Uterus (tissue), 4 donors: Measurements from ENCODE around the gene TNRC6C. TPM values are rescaled to one million over a fixed set of nuclear protein-coding genes. Genes with fewer than 3 reads are reported as not detected.
"Not testable (repeated sequence)": the region's sequence is repeated elsewhere in the genome, so short reads cannot be mapped to it uniquely, and the experiment has no call there.

Source experiments
- DNase-seq, 2 donors: peaks; one replicate each; pipeline ENCODE4 v3.0.0-alpha.2; 2019 to 2020
- H3K27ac ChIP-seq, 2 donors: fragments of 200-600 bp; sonication (generic); 1 replicate in 1 of 2; 2 replicates in 1 of 2; pipeline ENCODE4 v1.5.1; 2016 to 2018
- H3K27me3 ChIP-seq, 2 donors: fragments of 200-600 bp; sonication (generic); one replicate each; pipeline ENCODE4 v1.5.1; 2018 to 2019; ENCODE audit warnings: control low read depth in 1 of 2
- H3K36me3 ChIP-seq, 2 donors: fragments of 200-600 bp; sonication (generic); one replicate each; pipeline ENCODE4 v1.5.1; 2019; ENCODE audit warnings: control low read depth in 1 of 2
- H3K4me1 ChIP-seq, 2 donors: fragments of 200-600 bp; sonication (generic); one replicate each; pipeline ENCODE4 v1.5.1; 2018 to 2019; ENCODE audit warnings: control low read depth in 1 of 2
- H3K4me3 ChIP-seq, 2 donors: fragments of 200-600 bp; sonication (generic); 1 replicate in 1 of 2; 2 replicates in 1 of 2; pipeline ENCODE4 v1.5.1; 2018 to 2019; ENCODE audit warnings: mild to moderate bottlenecking in 1 of 2
- H3K9me3 ChIP-seq, 2 donors: fragments of 200-600 bp; sonication (generic); one replicate each; pipeline ENCODE4 v1.5.1; 2019; ENCODE audit warnings: control low read depth in 1 of 2
- CTCF ChIP-seq, 4 experiments: fragments of 200-600 bp in 2 of 4; fragments of 450-650 bp in 2 of 4; sonication (generic) in 2 of 4; IDR thresholded peaks; one replicate each; pipeline ENCODE4 v1.5.1; 2016 to 2019; ENCODE audit warnings: antibody characterized with exemption in 4 of 4, mild to moderate bottlenecking in 2 of 4, moderate library complexity in 1 of 4
- POLR2A ChIP-seq, 2 donors: fragments of 450-650 bp; IDR thresholded peaks; one replicate each; pipeline ENCODE4 v1.6.1; 2016; ENCODE audit warnings: antibody characterized with exemption in 2 of 2, mild to moderate bottlenecking in 1 of 2, moderate library complexity in 1 of 2
- intact Hi-C: fragments of 100-400 bp; cut with DNase I; formaldehyde crosslinking; loops from one replicate; pipeline ENCODE4 v1.15.1; 2023; ENCODE audit warnings: low total_unique reads
- total RNA-seq, 4 donors: library from RNA; depleted of rRNA in 3 of 4; stranded (reverse); fragments of >200 nt in 3 of 4; gene quantifications; one replicate each; pipeline versions ENCODE4 v1.1.0 to v1.2.4, GENCODE V29; 2014 to 2023
- donor health status: DM: yes; HTN: yes; CAD: no.

TNRC6C gene
- total RNA-seq, 4 donors from 2014 or later, result 4.6 to 68.0 (median 11.8) TPM

GRCh38 chr17:78137392-78138203 lies 179.1 kb downstream of the TNRC6C start:
- Histone ChIP-seq H3K27me3 (no peaks in the 10 kb centered on the region), H3K4me3 (no peak overlapping the region), H3K9me3 (no peaks in the 10 kb centered on the region), H3K27ac (no peak overlapping the region), H3K36me3 (no peaks in the 10 kb centered on the region), H3K4me1 (no peaks in the 10 kb centered on the region)
- TF ChIP-seq CTCF (IDR thresholded peaks at IDR 0.05) (no peak), POLR2A (IDR thresholded peaks at IDR 0.05) (no peak)
- intact Hi-C loops, result no loop called here
- no peak for DNase-seq

- no peaks in the 10 kb centered on the region for H3K4me1 ChIP-seq
- no peaks in the 10 kb centered on the region for H3K27me3 ChIP-seq
- intact Hi-C loops, result no loop called here
- H3K9me3 ChIP-seq, result no peaks in the 10 kb centered on the region
- H3K4me3 ChIP-seq, result no peak overlapping the region
- H3K36me3 ChIP-seq, result no peaks in the 10 kb centered on the region
- H3K27ac ChIP-seq, result no peak overlapping the region
- no peak for DNase-seq
- TF ChIP-seq CTCF (IDR thresholded peaks at IDR 0.05) (no peak), POLR2A (IDR thresholded peaks at IDR 0.05) (no peak)
Observed at GRCh38 chr17:78138204-78139060, 179.9 kb downstream of the TNRC6C start.

- intact Hi-C loops, H3K4me3 ChIP-seq, H3K4me1 ChIP-seq, DNase-seq, H3K9me3 ChIP-seq, H3K27ac ChIP-seq, H3K36me3 ChIP-seq, H3K27me3 ChIP-seq: not testable (repeated sequence)
Observed at GRCh38 chr17:78139861-78140168, 181.3 kb downstream of the TNRC6C start.

GRCh38 chr17:78140169-78141051 lies 181.9 kb downstream of the TNRC6C start:
- peak overlapping the region in 1 of 2 donors; percentile 5 for H3K27ac ChIP-seq

More at GRCh38 chr17:78140169-78141051, 181.9 kb downstream of the TNRC6C start:
- Histone ChIP-seq H3K36me3 (no peaks in the 10 kb centered on the region), H3K4me3 (no peak overlapping the region), H3K4me1 (peaks cover 0 to 4% of the 10 kb centered on the region in 2 donors), H3K27me3 (no peaks in the 10 kb centered on the region), H3K9me3 (no peaks in the 10 kb centered on the region)
- intact Hi-C loops, result no loop called here
- TF ChIP-seq POLR2A (IDR thresholded peaks at IDR 0.05) (peak; percentile 20 to 57), CTCF (IDR thresholded peaks at IDR 0.05) (no peak)
- peak; percentile 83 to 87 for DNase-seq
